CD14-positive monocyte (primary cell): Measurements from ENCODE around the gene FOXD1. TPM values are rescaled to one million over a fixed set of nuclear protein-coding genes. Genes with fewer than 3 reads are reported as not detected.

Experiments used
- DNase-seq, 3 donors: peaks; one replicate each; pipeline ENCODE4 v3.0.0-alpha.2; 2011 to 2022
- H2AFZ ChIP-seq: 2 replicates; pipeline ENCODE4 v1.6.0; 2012; ENCODE audit warnings: mild to moderate bottlenecking, low read depth, low read length, inconsistent platforms; ENCODE audit not compliant: insufficient read depth, poor library complexity, severe bottlenecking
- H3K27ac ChIP-seq, 2 donors: 1 replicate in 1 of 2; 2 replicates in 1 of 2; pipeline ENCODE4 v1.5.1; 2012 to 2013; ENCODE audit warnings: low read length in 2 of 2, control low read depth in 1 of 2, inconsistent platforms in 1 of 2, low read depth in 1 of 2, mild to moderate bottlenecking in 1 of 2
- H3K27me3 ChIP-seq, 2 donors: one replicate each; pipeline versions ENCODE4 v1.6.0 to v1.6.1; 2011 to 2013; ENCODE audit warnings: low read length in 2 of 2; ENCODE audit not compliant: control insufficient read depth in 2 of 2, insufficient read depth in 2 of 2
- H3K36me3 ChIP-seq, 2 donors: replicated peaks in 1 of 2; 1 replicate in 1 of 2; 2 replicates in 1 of 2; pipeline versions ENCODE4 v1.5.1 to v1.6.1; 2012 to 2013; ENCODE audit warnings: low read length in 2 of 2, control low read depth in 1 of 2, inconsistent platforms in 1 of 2, mild to moderate bottlenecking in 1 of 2; ENCODE audit not compliant: insufficient read depth in 2 of 2, control insufficient read depth in 1 of 2
- H3K4me1 ChIP-seq, 2 donors: 1 replicate in 1 of 2; 2 replicates in 1 of 2; pipeline versions ENCODE4 v1.5.1 to v1.6.1; 2012 to 2013; ENCODE audit warnings: low read length in 2 of 2, control low read depth in 1 of 2, inconsistent platforms in 1 of 2, mild to moderate bottlenecking in 1 of 2, moderate library complexity in 1 of 2; ENCODE audit not compliant: insufficient read depth in 2 of 2, control insufficient read depth in 1 of 2
- H3K4me2 ChIP-seq: replicated peaks from 2 replicates; pipeline ENCODE3; 2012; ENCODE audit warnings: low read length, moderate library complexity, mild to moderate bottlenecking; ENCODE audit not compliant: poor library complexity, severe bottlenecking; ENCODE audit errors: extremely low read depth
- H3K4me3 ChIP-seq, 3 experiments: fragments of 200-600 bp in 1 of 3; sonication (generic) in 1 of 3; replicated peaks in 1 of 3; 1 replicate in 2 of 3; 2 replicates in 1 of 3; pipeline ENCODE4 v1.5.1; 2011 to 2013; ENCODE audit warnings: low read length in 3 of 3, mild to moderate bottlenecking in 3 of 3, control low read depth in 2 of 3, low read depth in 2 of 3, inconsistent platforms in 1 of 3, moderate library complexity in 1 of 3
- H3K79me2 ChIP-seq: 2 replicates; pipeline ENCODE4 v1.6.0; 2012; ENCODE audit warnings: mild to moderate bottlenecking, control low read depth, inconsistent platforms, low read length, moderate library complexity; ENCODE audit not compliant: insufficient read depth
- H3K9ac ChIP-seq: 2 replicates; pipeline ENCODE4 v1.6.0; 2017; ENCODE audit warnings: low read length, mild to moderate bottlenecking; ENCODE audit not compliant: insufficient read depth, poor library complexity, severe bottlenecking
- H3K9me3 ChIP-seq, 2 donors: replicated peaks in 1 of 2; 1 replicate in 1 of 2; 2 replicates in 1 of 2; pipeline versions ENCODE4 v1.5.1 to v1.6.1; 2012 to 2013; ENCODE audit warnings: low read length in 2 of 2, control low read depth in 1 of 2; ENCODE audit not compliant: control insufficient read depth in 1 of 2, insufficient read depth in 1 of 2
- H4K20me1 ChIP-seq: 2 replicates; pipeline ENCODE4 v1.6.0; 2012; ENCODE audit warnings: mild to moderate bottlenecking, low read length, control low read depth, moderate library complexity; ENCODE audit not compliant: insufficient read depth
- H3K27ac Mint-ChIP-seq, 7 donors: one replicate each; pipeline ENCODE4 v1.8.0; 2020; ENCODE audit warnings: mild to moderate bottlenecking in 7 of 7, mixed read lengths in 7 of 7, moderate library complexity in 6 of 7, inconsistent platforms in 2 of 7
- H3K27me3 Mint-ChIP-seq, 3 donors: one replicate each; pipeline ENCODE4 v1.8.0; 2021 to 2022; ENCODE audit warnings: low read depth in 3 of 3, mild to moderate bottlenecking in 3 of 3, mixed read lengths in 3 of 3, moderate library complexity in 3 of 3, inconsistent platforms in 1 of 3
- H3K36me3 Mint-ChIP-seq, 2 donors: one replicate each; pipeline ENCODE4 v1.8.0; 2020; ENCODE audit warnings: mixed read lengths in 2 of 2, inconsistent platforms in 1 of 2, mild to moderate bottlenecking in 1 of 2
- H3K4me1 Mint-ChIP-seq: one replicate; pipeline ENCODE4 v1.8.0; 2020; ENCODE audit warnings: mild to moderate bottlenecking, mixed read lengths
- H3K4me3 Mint-ChIP-seq, 2 donors: one replicate each; pipeline ENCODE4 v1.8.0; 2020; ENCODE audit warnings: mild to moderate bottlenecking in 2 of 2, mixed read lengths in 2 of 2, moderate library complexity in 1 of 2
- H3K9me3 Mint-ChIP-seq, 7 donors: one replicate each; pipeline ENCODE4 v1.8.0; 2020 to 2022; ENCODE audit warnings: mixed read lengths in 7 of 7, mild to moderate bottlenecking in 6 of 7, moderate library complexity in 6 of 7, inconsistent platforms in 2 of 7
- CTCF ChIP-seq: fragments of 200-600 bp; IDR thresholded peaks from one replicate; pipeline ENCODE4 v1.8.0; 2022; ENCODE audit warnings: antibody characterized with exemption, mild to moderate bottlenecking
- WGBS: methylation state at CpG from one replicate; pipeline ENCODE4 v1.1.5; 2013; ENCODE audit warnings: missing lambda C conversion rate; ENCODE audit not compliant: insufficient coverage; 5-methylcytosine and 5-hydroxymethylcytosine counted together
- intact Hi-C, 2 donors: fragments of 100-400 bp; cut with micrococcal nuclease; formaldehyde crosslinking; loops; one replicate each; pipeline versions ENCODE4 v1.15.0 to v1.15.1; 2023
- polyA plus RNA-seq, 3 donors: library from polyadenylated mRNA; depleted of rRNA in 1 of 3; unstranded in 2 of 3; stranded (reverse) in 1 of 3; fragments of 300-500 nt in 2 of 3; fragments of >200 nt in 1 of 3; fragmentation: Illumina TruSeq in 2 of 3; gene quantifications; 1 replicate in 2 of 3; 2 replicates in 1 of 3; pipeline ENCODE4 v1.2.3, GENCODE V29; 2012 to 2021

FOXD1 gene
- polyA plus RNA-seq, 3 donors = 0.04 TPM; not detected in 2

GRCh38 chr5:73486119-73486899 is 37.7 kb upstream of the FOXD1 start:
- H3K4me1 Mint-ChIP-seq = no peaks in the 10 kb centered on the region
- Histone ChIP-seq H3K79me2 (no peaks in the 10 kb centered on the region), H3K4me2 (no peak overlapping the region), H3K4me1 (no peaks in the 10 kb centered on the region), H3K9ac (no peak overlapping the region), H3K4me3 (no peak overlapping the region), H3K27me3 (peaks cover 3 to 4% of the 10 kb centered on the region in 2 donors), H3K9me3 (no peaks in the 10 kb centered on the region), H4K20me1 (no peaks in the 10 kb centered on the region), H2AFZ (no peak overlapping the region), H3K27ac (no peak overlapping the region), H3K36me3 (no peaks in the 10 kb centered on the region)
- no peak overlapping the region for H3K27ac Mint-ChIP-seq
- no peak overlapping the region for H3K4me3 Mint-ChIP-seq
- H3K9me3 Mint-ChIP-seq = peaks cover 0 to 3% (median 0%) of the 10 kb centered on the region in 7 donors
- intact Hi-C loops = no loop called here
- no peaks in the 10 kb centered on the region for H3K36me3 Mint-ChIP-seq
- DNase-seq = no peak
- 94% methylated on average over 2 of the region's 3 CpGs for WGBS
- peaks cover 12 to 20% (median 17%) of the 10 kb centered on the region in 3 donors for H3K27me3 Mint-ChIP-seq
- no peak for TF ChIP-seq CTCF

- Histone ChIP-seq H4K20me1 (no peaks in the 10 kb centered on the region), H3K4me1 (no peaks in the 10 kb centered on the region), H3K4me2 (no peak overlapping the region), H3K4me3 (no peak overlapping the region), H3K79me2 (no peaks in the 10 kb centered on the region), H3K9ac (no peak overlapping the region), H3K27ac (no peak overlapping the region), H3K9me3 (no peaks in the 10 kb centered on the region), H3K27me3 (peaks cover 4% of the 10 kb centered on the region in 2 donors), H2AFZ (no peak overlapping the region), H3K36me3 (no peaks in the 10 kb centered on the region)
- H3K36me3 Mint-ChIP-seq = no peaks in the 10 kb centered on the region
- peaks cover 14 to 21% (median 18%) of the 10 kb centered on the region in 3 donors for H3K27me3 Mint-ChIP-seq
- intact Hi-C loops = no loop called here
- no peak for DNase-seq
- H3K27ac Mint-ChIP-seq = no peak overlapping the region
- TF ChIP-seq CTCF = no peak
- H3K9me3 Mint-ChIP-seq = peaks cover 0 to 3% (median 0%) of the 10 kb centered on the region in 7 donors
- WGBS = 100% methylated on average over 2 of the region's 3 CpGs
- H3K4me1 Mint-ChIP-seq = no peaks in the 10 kb centered on the region
- no peak overlapping the region for H3K4me3 Mint-ChIP-seq
Observed at GRCh38 chr5:73485715-73486114, 37.1 kb upstream of the FOXD1 start.
